HepG2 (cell line): ENCODE data around the gene COA3. TPM values are rescaled to one million over a fixed set of nuclear protein-coding genes. Genes with fewer than 3 reads are reported as not detected.

Experiments
- ATF1 ChIP-seq: IDR thresholded peaks from 2 replicates; pipeline ENCODE4 v1.6.1; 2016; ENCODE audit warnings: mild to moderate bottlenecking, control low read depth
- DZIP1 ChIP-seq: sonication (generic); formaldehyde crosslinking; IDR thresholded peaks from 2 replicates; pipeline ENCODE4 v1.5.0; 2020; ENCODE audit warnings: mild to moderate bottlenecking, missing genetic modification reagents
- EED ChIP-seq: sonication (generic); formaldehyde crosslinking; IDR thresholded peaks from 2 replicates; pipeline ENCODE4 v1.5.0; 2020; ENCODE audit warnings: mild to moderate bottlenecking, missing genetic modification reagents
- ELF4 ChIP-seq: sonication (generic); formaldehyde crosslinking; IDR thresholded peaks from 2 replicates; pipeline ENCODE4 v1.5.0; 2020; ENCODE audit warnings: missing genetic modification reagents, mild to moderate bottlenecking, moderate library complexity, borderline replicate concordance
- FOXK2 ChIP-seq: fragments of 450-650 bp; IDR thresholded peaks from 2 replicates; pipeline ENCODE4 v1.6.1; 2016
- HCFC1 ChIP-seq: fragments of 150-350 bp; IDR thresholded peaks from 2 replicates; pipeline ENCODE4 v1.6.1; 2014; ENCODE audit warnings: low read depth, low read length
- HES4 ChIP-seq: sonication (generic); formaldehyde crosslinking; IDR thresholded peaks from 2 replicates; pipeline ENCODE4 v1.9.0; 2021; ENCODE audit warnings: mild to moderate bottlenecking, missing genetic modification reagents, borderline replicate concordance
- MED13 ChIP-seq: sonication (generic); formaldehyde crosslinking; IDR thresholded peaks from 2 replicates; pipeline ENCODE4 v1.5.0; 2020; ENCODE audit warnings: missing genetic modification reagents
- MXD4 ChIP-seq: IDR thresholded peaks from 2 replicates; pipeline ENCODE4 v1.6.1; 2016; ENCODE audit warnings: mild to moderate bottlenecking, missing biosample characterization, missing genetic modification reagents
- POLR2G ChIP-seq: fragments of 200-400 bp; formaldehyde crosslinking; IDR thresholded peaks from 2 replicates; pipeline ENCODE4 v1.6.1; 2018; ENCODE audit warnings: mild to moderate bottlenecking, low read depth, low read length, moderate library complexity
- RNF2 ChIP-seq: fragments of 450-650 bp; conservative IDR thresholded peaks from 2 replicates; pipeline ENCODE4 v1.6.1; 2016; ENCODE audit warnings: low read depth
- SP2 ChIP-seq: sonication (generic); formaldehyde crosslinking; IDR thresholded peaks from 2 replicates; pipeline ENCODE4 v1.5.1; 2020; ENCODE audit warnings: mild to moderate bottlenecking, missing genetic modification reagents
- SYNCRIP ChIP-seq: fragments of 200-400 bp; formaldehyde crosslinking; IDR thresholded peaks from 2 replicates; pipeline ENCODE4 v1.6.1; 2018; ENCODE audit warnings: mild to moderate bottlenecking, low read depth, low read length; ENCODE audit not compliant: insufficient read depth
- ZBTB7A ChIP-seq: sonication (generic); formaldehyde crosslinking; IDR thresholded peaks from 2 replicates; pipeline ENCODE4 v1.8.0; 2022; ENCODE audit warnings: mild to moderate bottlenecking, missing genetic modification reagents
- ZZZ3 ChIP-seq: sonication (generic); formaldehyde crosslinking; IDR thresholded peaks from 2 replicates; pipeline ENCODE4 v1.4.0; 2020; ENCODE audit warnings: missing genetic modification reagents, mild to moderate bottlenecking, borderline replicate concordance
- polyA plus RNA-seq, 8 experiments: library from polyadenylated mRNA; depleted of rRNA in 3 of 8; stranded (reverse) in 7 of 8; unstranded in 1 of 8; fragments of >200 nt; fragmentation: Illumina TruSeq in 4 of 8; extraction: Trizol in 4 of 8; gene quantifications; 2 replicates each; pipeline versions ENCODE4 v1.2.1 to v1.2.3, GENCODE V29; 2011 to 2016; ENCODE audit warnings: low read depth in 4 of 8, missing spikeins in 1 of 8, mixed read lengths in 1 of 8; ENCODE audit not compliant: insufficient read depth in 1 of 8
- total RNA-seq, 5 experiments: library from RNA; depleted of rRNA; stranded (reverse); fragments of >200 nt; fragmentation: Illumina TruSeq; extraction: Trizol; gene quantifications; 2 replicates each; pipeline ENCODE4 v1.2.3, GENCODE V29; 2016; ENCODE audit warnings: low read depth in 1 of 5
- TF ChIP-seq, protein P1 (sequence below): sonication (generic); formaldehyde crosslinking; conservative IDR thresholded peaks from 2 replicates; pipeline ENCODE4 v1.8.0; 2022; ENCODE audit warnings: mild to moderate bottlenecking, moderate library complexity, missing genetic modification reagents
- TF ChIP-seq, protein P2 (sequence below): sonication (generic); formaldehyde crosslinking; IDR thresholded peaks from 2 replicates; pipeline ENCODE4 v1.4.0; 2020; ENCODE audit warnings: missing genetic modification reagents
- TF ChIP-seq, protein P3 (sequence below): sonication (generic); formaldehyde crosslinking; IDR thresholded peaks from 2 replicates; pipeline ENCODE4 v1.8.1; 2023; ENCODE audit warnings: missing genetic modification reagents, mild to moderate bottlenecking, borderline replicate concordance

Gene COA3
- total and polyA plus RNA-seq, 2 of the 13 experiments (the other 11 are each of a cell fraction or from before 2014, with no cell fraction given): 133 to 202 TPM

- TF ChIP-seq SYNCRIP (no peak), ELF4 (CRISPR knock-in tag) (no peak; the same call in 1 of the 2 replicates), DZIP1 (no peak; the same call in 1 of the 2 replicates), ZZZ3 (CRISPR knock-in tag) (0 out of 2 replicates have a peak, but pooled peaks have one; percentile 63), ATF1 (CRISPR knock-in tag) (no peak), MXD4 (peak; percentile 20; the same call in 1 of the 2 replicates), SP2 (CRISPR knock-in tag) (peak; percentile 53), HES4 (CRISPR knock-in tag) (peak; percentile 91), MED13 (CRISPR knock-in tag) (no peak), RNF2 (peak; percentile 13; the same call in 1 of the 2 replicates), HCFC1 (no peak), EED (CRISPR knock-in tag) (peak; percentile 2; the same call in 1 of the 2 replicates), FOXK2 (peak; percentile 55; the same call in 1 of the 2 replicates), POLR2G (peak; percentile 96), ZBTB7A (CRISPR knock-in tag) (peak; percentile 12)
- TF ChIP-seq, protein P1, sequence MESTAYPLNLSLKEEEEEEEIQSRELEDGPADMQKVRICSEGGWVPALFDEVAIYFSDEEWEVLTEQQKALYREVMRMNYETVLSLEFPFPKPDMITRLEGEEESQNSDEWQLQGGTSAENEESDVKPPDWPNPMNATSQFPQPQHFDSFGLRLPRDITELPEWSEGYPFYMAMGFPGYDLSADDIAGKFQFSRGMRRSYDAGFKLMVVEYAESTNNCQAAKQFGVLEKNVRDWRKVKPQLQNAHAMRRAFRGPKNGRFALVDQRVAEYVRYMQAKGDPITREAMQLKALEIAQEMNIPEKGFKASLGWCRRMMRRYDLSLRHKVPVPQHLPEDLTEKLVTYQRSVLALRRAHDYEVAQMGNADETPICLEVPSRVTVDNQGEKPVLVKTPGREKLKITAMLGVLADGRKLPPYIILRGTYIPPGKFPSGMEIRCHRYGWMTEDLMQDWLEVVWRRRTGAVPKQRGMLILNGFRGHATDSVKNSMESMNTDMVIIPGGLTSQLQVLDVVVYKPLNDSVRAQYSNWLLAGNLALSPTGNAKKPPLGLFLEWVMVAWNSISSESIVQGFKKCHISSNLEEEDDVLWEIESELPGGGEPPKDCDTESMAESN (CRISPR knock-in tag): peak; percentile 84
- TF ChIP-seq, protein P2, sequence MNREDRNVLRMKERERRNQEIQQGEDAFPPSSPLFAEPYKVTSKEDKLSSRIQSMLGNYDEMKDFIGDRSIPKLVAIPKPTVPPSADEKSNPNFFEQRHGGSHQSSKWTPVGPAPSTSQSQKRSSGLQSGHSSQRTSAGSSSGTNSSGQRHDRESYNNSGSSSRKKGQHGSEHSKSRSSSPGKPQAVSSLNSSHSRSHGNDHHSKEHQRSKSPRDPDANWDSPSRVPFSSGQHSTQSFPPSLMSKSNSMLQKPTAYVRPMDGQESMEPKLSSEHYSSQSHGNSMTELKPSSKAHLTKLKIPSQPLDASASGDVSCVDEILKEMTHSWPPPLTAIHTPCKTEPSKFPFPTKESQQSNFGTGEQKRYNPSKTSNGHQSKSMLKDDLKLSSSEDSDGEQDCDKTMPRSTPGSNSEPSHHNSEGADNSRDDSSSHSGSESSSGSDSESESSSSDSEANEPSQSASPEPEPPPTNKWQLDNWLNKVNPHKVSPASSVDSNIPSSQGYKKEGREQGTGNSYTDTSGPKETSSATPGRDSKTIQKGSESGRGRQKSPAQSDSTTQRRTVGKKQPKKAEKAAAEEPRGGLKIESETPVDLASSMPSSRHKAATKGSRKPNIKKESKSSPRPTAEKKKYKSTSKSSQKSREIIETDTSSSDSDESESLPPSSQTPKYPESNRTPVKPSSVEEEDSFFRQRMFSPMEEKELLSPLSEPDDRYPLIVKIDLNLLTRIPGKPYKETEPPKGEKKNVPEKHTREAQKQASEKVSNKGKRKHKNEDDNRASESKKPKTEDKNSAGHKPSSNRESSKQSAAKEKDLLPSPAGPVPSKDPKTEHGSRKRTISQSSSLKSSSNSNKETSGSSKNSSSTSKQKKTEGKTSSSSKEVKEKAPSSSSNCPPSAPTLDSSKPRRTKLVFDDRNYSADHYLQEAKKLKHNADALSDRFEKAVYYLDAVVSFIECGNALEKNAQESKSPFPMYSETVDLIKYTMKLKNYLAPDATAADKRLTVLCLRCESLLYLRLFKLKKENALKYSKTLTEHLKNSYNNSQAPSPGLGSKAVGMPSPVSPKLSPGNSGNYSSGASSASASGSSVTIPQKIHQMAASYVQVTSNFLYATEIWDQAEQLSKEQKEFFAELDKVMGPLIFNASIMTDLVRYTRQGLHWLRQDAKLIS: no peak
- TF ChIP-seq, protein P3, sequence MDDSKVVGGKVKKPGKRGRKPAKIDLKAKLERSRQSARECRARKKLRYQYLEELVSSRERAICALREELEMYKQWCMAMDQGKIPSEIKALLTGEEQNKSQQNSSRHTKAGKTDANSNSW (CRISPR knock-in tag): no peak
Observed at GRCh38 chr17:42779936-42780850, 18.3 kb downstream of the COA3 start, which contains the start of gene WNK4 (continued).
